Peyer's patch (tissue), 4 donors: ENCODE data around the gene IGF2BP2.
"Not testable (repeated sequence)": the region's sequence is repeated elsewhere in the genome, so short reads cannot be mapped to it uniquely, and the experiment has no call there.

Experiments
- CTCF ChIP-seq, 6 experiments: fragments of 450-650 bp in 4 of 6; fragments of 200-600 bp in 2 of 6; sonication (generic) in 1 of 6; IDR thresholded peaks; one replicate each; pipeline ENCODE4 v1.5.1; 2017 to 2019; ENCODE audit warnings: antibody characterized with exemption in 6 of 6, mild to moderate bottlenecking in 3 of 6, moderate library complexity in 1 of 6
- POLR2A ChIP-seq, 2 donors: fragments of 450-650 bp; IDR thresholded peaks; one replicate each; pipeline ENCODE4 v1.5.1; 2017; ENCODE audit warnings: antibody characterized with exemption in 2 of 2, mild to moderate bottlenecking in 2 of 2, moderate library complexity in 2 of 2

GRCh38 chr3:185853771-185854170 lies 28.9 kb upstream of the IGF2BP2 start:
- TF ChIP-seq CTCF, POLR2A (IDR thresholded peaks at IDR 0.05): not testable (repeated sequence)
